Myocyte (in vitro differentiated cells): ENCODE data around the gene FSD2. TPM values are rescaled to one million over a fixed set of nuclear protein-coding genes. Genes with fewer than 3 reads are reported as not detected.

Experiments
- DNase-seq: peaks from one replicate; pipeline ENCODE4 v3.0.0-alpha.2; 2012; ENCODE audit warnings: low read depth
- polyA plus RNA-seq: library from polyadenylated mRNA; unstranded; fragments of >200 nt; gene quantifications from one replicate; pipeline ENCODE4 v1.2.1, GENCODE V29; 2012; ENCODE audit warnings: missing spikeins
- total RNA-seq: library from RNA; depleted of rRNA; stranded (reverse); fragments of >200 nt; gene quantifications from 2 replicates; pipeline ENCODE4 v1.2.3, GENCODE V29; 2014

The FSD2 gene
- 0.52 and 2.7 TPM in 2 replicates for total RNA-seq
- 0.21 TPM for polyA plus RNA-seq

GRCh38 chr15:82805994-82806406 lies at the start of gene FSD2:
Gene FSD2 (minus strand): TSS chr15:82806069. CDS start chr15:82787390, 18,679 bp downstream.
- DNase-seq = peak; percentile 93

GRCh38 chr15:82854554-82854953 lies 48.7 kb upstream of the FSD2 start:
- DNase-seq = no peak

GRCh38 chr15:82852941-82853561 lies 47.2 kb upstream of the FSD2 start:
- no peak for DNase-seq

- no peak for DNase-seq
These were observed 46.2 kb upstream of the FSD2 start for GRCh38 chr15:82851981-82852511.

- DNase-seq = no peak
These were observed 45.5 kb upstream of the FSD2 start for GRCh38 chr15:82851306-82851850.

GRCh38 chr15:82850731-82851130 lies 44.9 kb upstream of the FSD2 start:
- no peak for DNase-seq

- DNase-seq = peak; percentile 84
These were observed 44.0 kb upstream of the FSD2 start for GRCh38 chr15:82849556-82850512.

- no peak for DNase-seq
These were observed 42.5 kb upstream of the FSD2 start for GRCh38 chr15:82848241-82848993.

- DNase-seq = peak; percentile 59
These were observed 41.8 kb upstream of the FSD2 start for GRCh38 chr15:82847703-82848102.

GRCh38 chr15:82846621-82847020 lies 40.8 kb upstream of the FSD2 start:
- DNase-seq = no peak

GRCh38 chr15:82845686-82846085 lies 39.8 kb upstream of the FSD2 start:
- DNase-seq = no peak

- DNase-seq = no peak
These were observed 37.7 kb upstream of the FSD2 start for GRCh38 chr15:82843566-82843965.

GRCh38 chr15:82840166-82840565 lies 34.3 kb upstream of the FSD2 start:
- DNase-seq = no peak

GRCh38 chr15:82839136-82839535 lies 33.3 kb upstream of the FSD2 start:
- no peak for DNase-seq

GRCh38 chr15:82838096-82838735 lies 32.3 kb upstream of the FSD2 start:
- DNase-seq = no peak

GRCh38 chr15:82835391-82835917 lies 29.6 kb upstream of the FSD2 start:
- no peak for DNase-seq

- DNase-seq = no peak
These were observed 27.5 kb upstream of the FSD2 start for GRCh38 chr15:82833362-82833682.

GRCh38 chr15:82832601-82833361 lies 26.9 kb upstream of the FSD2 start:
- peak; percentile 71 for DNase-seq

GRCh38 chr15:82831894-82832600 lies 26.2 kb upstream of the FSD2 start:
- DNase-seq = no peak
